Ishikawa (cell line): Measurements from ENCODE around the gene CTNNA3.

Source experiments
- CREB1 ChIP-seq: IDR thresholded peaks from 2 replicates; pipeline ENCODE4 v1.6.1; 2012; ENCODE audit warnings: low read depth
- EGR1 ChIP-seq: IDR thresholded peaks from 2 replicates; pipeline ENCODE4 v1.6.1; 2012
- EP300 ChIP-seq: IDR thresholded peaks from 2 replicates; pipeline ENCODE4 v1.6.1; 2012; ENCODE audit warnings: borderline replicate concordance
- FOXM1 ChIP-seq: IDR thresholded peaks from 2 replicates; pipeline ENCODE4 v1.6.1; 2012; ENCODE audit warnings: low read depth, borderline replicate concordance
- MAX ChIP-seq: IDR thresholded peaks from 2 replicates; pipeline ENCODE4 v1.6.1; 2012
- NFIC ChIP-seq: IDR thresholded peaks from 2 replicates; pipeline ENCODE4 v1.6.1; 2012
- RAD21 ChIP-seq: IDR thresholded peaks from 2 replicates; pipeline ENCODE4 v1.6.1; 2012; ENCODE audit warnings: low read depth
- REST ChIP-seq: IDR thresholded peaks from 2 replicates; pipeline ENCODE4 v1.6.1; 2012; ENCODE audit warnings: low read depth, mild to moderate bottlenecking
- TAF1 ChIP-seq: IDR thresholded peaks from 2 replicates; pipeline ENCODE4 v1.6.1; 2012; ENCODE audit warnings: low read depth, mild to moderate bottlenecking
- TCF12 ChIP-seq: IDR thresholded peaks from 2 replicates; pipeline ENCODE4 v1.6.1; 2012; ENCODE audit warnings: low read depth
- TEAD4 ChIP-seq: IDR thresholded peaks from 2 replicates; pipeline ENCODE4 v1.6.1; 2012
- USF1 ChIP-seq: IDR thresholded peaks from 2 replicates; pipeline ENCODE4 v1.6.1; 2012
- YY1 ChIP-seq: IDR thresholded peaks from 2 replicates; pipeline ENCODE4 v1.6.1; 2012; ENCODE audit warnings: low read depth
- ZBTB7A ChIP-seq: IDR thresholded peaks from 2 replicates; pipeline ENCODE4 v1.6.1; 2012; ENCODE audit warnings: low read depth

GRCh38 chr10:67676208-67676825, 19.7 kb downstream of the CTNNA3 start:
- no peak for TF ChIP-seq EP300
- no peak for TF ChIP-seq ZBTB7A
- no peak for TF ChIP-seq TEAD4
- no peak for TF ChIP-seq YY1
- no peak for TF ChIP-seq REST
- TF ChIP-seq TAF1 = no peak
- TF ChIP-seq USF1 = no peak
- no peak for TF ChIP-seq NFIC
- no peak for TF ChIP-seq EGR1
- TF ChIP-seq TCF12 = no peak
- no peak for TF ChIP-seq FOXM1
- no peak for TF ChIP-seq CREB1
- TF ChIP-seq RAD21 = no peak
- TF ChIP-seq MAX = no peak
